Esophagus squamous epithelium (tissue), 4 donors: ENCODE results near the gene CCNB1.

Experiments used
- POLR2A ChIP-seq, 4 donors: fragments of 450-650 bp; IDR thresholded peaks; one replicate each; pipeline ENCODE4 v1.6.1; 2017; ENCODE audit warnings: antibody characterized with exemption in 4 of 4, mild to moderate bottlenecking in 4 of 4, moderate library complexity in 3 of 4
- TF ChIP-seq, protein P1 (sequence below), 6 experiments: fragments of 450-650 bp in 4 of 6; fragments of 200-600 bp in 2 of 6; sonication (generic) in 2 of 6; IDR thresholded peaks; one replicate each; pipeline ENCODE4 v1.5.1; 2016 to 2019; ENCODE audit warnings: antibody characterized with exemption in 6 of 6, mild to moderate bottlenecking in 4 of 6, moderate library complexity in 4 of 6

DNA sequence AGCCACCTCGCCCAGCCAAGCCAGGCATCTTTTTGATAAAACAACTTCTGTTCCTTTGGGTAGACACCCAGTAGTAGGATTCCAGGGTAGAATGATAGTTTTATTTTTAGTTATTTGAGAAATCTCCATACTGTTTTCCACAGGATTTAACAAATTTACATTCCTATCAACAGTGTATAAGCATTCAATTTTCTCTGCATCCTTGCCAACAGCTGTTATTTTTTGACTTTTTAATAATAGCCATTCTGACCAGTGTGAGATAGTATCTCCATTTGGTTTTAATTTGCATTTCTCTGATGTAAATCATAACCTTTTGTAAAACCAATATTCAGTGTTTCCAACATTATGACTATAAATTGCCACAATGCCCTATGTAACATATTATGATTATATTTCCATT is 28.2 kb upstream of the CCNB1 start:
- TF ChIP-seq POLR2A (IDR thresholded peaks at IDR 0.05): no peak
- TF ChIP-seq, protein P1, sequence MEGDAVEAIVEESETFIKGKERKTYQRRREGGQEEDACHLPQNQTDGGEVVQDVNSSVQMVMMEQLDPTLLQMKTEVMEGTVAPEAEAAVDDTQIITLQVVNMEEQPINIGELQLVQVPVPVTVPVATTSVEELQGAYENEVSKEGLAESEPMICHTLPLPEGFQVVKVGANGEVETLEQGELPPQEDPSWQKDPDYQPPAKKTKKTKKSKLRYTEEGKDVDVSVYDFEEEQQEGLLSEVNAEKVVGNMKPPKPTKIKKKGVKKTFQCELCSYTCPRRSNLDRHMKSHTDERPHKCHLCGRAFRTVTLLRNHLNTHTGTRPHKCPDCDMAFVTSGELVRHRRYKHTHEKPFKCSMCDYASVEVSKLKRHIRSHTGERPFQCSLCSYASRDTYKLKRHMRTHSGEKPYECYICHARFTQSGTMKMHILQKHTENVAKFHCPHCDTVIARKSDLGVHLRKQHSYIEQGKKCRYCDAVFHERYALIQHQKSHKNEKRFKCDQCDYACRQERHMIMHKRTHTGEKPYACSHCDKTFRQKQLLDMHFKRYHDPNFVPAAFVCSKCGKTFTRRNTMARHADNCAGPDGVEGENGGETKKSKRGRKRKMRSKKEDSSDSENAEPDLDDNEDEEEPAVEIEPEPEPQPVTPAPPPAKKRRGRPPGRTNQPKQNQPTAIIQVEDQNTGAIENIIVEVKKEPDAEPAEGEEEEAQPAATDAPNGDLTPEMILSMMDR (IDR thresholded peaks at IDR 0.05): no peak
